Measurements from ENCODE around the gene NT5C3B. TPM values are rescaled to one million over a fixed set of nuclear protein-coding genes. Genes with fewer than 3 reads are reported as not detected.

The NT5C3B gene
- total and polyA plus RNA-seq, 12 donors = 14.5 to 48.5 (median 21.4) TPM

DNA sequence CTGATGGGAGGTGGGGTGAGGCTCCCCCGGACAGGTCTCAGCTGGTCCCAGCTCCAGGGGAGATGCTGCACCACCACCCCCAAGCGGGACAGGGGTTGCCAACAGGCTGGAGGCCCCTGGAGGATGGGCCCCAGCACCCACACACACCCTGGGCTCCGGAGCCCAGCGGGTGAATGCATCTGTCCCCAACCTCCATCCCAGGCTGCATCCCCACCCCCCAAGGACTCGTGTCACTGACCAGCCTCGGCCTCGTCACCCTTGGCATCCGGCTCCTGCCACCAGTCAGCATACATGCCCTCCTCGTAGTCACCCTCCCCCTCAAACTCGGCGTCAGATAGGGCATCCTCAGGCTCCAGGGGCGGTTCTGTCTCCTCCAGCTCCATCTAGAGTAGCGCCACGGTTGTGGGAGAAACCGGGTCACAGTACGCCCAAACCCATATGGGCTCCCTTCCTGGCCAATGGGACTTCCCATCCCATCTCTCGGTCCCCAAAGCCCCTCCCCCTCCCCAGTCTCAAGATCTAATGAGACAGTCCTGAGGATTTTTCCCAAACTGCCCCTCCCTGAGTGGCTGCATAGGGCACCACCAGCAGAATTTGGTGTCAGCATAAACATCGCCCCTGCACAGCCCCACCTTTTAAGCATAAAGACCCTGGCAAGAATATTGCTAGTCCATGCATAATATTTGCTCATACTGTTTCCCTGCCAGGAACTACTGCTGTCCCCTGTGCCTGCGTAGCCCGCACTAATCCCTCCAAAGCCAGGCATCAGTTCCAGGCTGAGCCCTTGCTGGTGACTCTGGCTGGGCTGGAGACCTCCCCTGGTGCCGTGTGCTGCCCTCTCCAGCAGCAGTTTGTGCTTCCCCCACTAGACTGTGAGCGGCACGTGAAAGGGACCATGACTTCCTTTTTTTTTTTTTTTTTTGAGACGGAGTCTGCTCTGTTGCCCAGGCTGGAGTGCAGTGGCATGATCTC is 32.7 kb downstream of the NT5C3B start:
- ATAC-seq (peak in 1 of 8 donors; percentile 20), DNase-seq (no peak)
- Histone ChIP-seq H3K9me3 (no peaks in the 10 kb centered on the region), H3K4me1 (peaks cover 2 to 17% (median 11%) of the 10 kb centered on the region in 9 donors), H3K4me3 (no peak overlapping the region), H3K36me3 (peaks cover 0 to 15% (median 0%) of the 10 kb centered on the region in 9 donors), H3K27ac (no peak overlapping the region), H3K27me3 (no peaks in the 10 kb centered on the region)
- WGBS, 2 donors = 78 to 79% methylated on average over 24 of the region's 24 CpGs
- no peak for TF ChIP-seq CTCF (IDR thresholded peaks at IDR 0.05)
- intact Hi-C loops (cut with DNase I) = no loop called here

DNA sequence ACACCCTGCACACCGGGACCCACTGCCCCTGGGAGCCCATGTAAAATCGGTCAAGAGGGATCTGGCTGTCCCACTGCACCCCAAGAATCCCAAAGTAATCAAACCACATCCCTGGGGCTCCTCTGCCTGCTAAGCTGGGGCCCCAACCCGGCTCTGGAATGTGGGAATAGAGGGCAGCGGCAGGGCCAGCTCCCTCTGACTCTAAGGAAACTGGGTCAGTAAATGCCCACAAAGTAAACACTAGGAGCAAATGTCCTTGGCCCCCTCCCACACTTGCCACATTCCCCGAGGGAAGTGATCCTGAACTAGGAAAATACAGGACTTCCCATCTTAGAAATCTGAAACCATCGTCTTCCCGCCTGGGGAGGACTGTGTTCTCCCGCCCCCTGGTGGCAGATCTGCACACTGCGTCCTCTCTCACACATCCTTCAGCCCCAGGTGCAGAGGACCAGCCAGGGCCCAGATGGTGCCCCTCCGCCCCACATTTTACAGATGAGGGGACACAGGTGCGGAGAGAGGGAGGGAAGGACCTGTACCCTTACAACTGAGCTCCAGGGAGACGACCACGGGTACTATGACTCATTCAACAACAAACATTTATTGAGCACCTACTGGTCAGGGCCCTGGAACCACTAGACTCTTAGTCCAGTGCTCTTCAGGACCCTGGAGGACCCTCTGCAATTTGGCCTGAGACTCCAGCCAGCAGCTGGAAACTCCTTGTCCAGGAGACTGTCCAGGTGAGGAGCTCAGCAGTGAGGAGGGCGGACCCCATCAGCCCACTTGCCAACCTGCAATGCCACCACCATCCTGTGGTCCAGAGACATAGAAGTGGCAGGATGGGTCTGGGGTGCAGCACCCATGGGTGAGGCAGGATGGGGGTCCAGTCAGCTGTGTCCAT is 34.4 kb downstream of the NT5C3B start:
- DNase-seq = peak; percentile 84 to 85
- WGBS, 2 donors = 12 to 14% methylated on average over 14 of the region's 14 CpGs

DNA sequence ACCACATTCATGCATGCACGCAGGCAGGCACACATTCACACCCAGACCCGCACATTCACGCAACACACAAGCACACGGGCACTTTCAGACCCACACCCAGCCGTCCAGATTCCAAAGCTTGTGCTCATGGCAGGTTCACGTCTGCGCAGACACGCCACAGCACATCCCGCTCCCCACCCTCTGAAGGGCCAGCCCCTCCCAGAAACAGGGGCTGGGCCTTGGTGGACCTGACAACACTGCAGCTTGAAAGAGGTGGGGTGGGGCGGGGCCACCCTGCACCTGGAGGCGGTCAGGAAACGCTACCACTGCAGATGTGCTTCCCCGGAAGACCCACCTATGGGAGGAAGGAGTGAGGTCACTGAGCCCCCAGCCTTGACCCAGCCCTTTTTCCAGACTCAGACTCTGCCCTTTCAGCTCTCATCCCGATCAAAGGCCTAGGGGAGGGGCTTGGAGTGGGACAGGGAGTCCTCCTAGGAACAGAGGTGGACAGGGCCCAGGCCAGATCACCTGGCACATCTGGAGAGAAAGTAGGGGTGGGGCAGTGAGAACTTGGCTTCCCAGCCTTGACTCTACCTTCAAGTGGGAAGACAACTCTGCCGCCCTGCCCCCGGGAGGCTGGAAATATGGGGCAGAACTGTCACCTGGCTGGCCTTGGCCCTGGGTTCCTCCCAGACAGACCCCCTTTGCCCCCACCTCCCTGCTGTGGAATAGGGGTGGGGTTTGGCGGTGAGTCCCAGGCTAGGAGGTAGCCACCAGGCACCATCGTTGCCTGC is 35.2 kb downstream of the NT5C3B start:
- WGBS, 2 donors = 56 to 66% methylated on average over 18 of the region's 18 CpGs
- intact Hi-C loops (cut with DNase I) = loop anchor here (1.0 to 2.0 kb wide), 3 partner anchors 27 to 62 kb away; no protein-coding TSS in a partner anchor
- no peaks in the 10 kb centered on the region for H3K9me3 ChIP-seq
- no peak for DNase-seq
- H3K27me3 ChIP-seq = no peaks in the 10 kb centered on the region
- peaks cover 2 to 17% (median 11%) of the 10 kb centered on the region in 9 donors for H3K4me1 ChIP-seq
- no peak for TF ChIP-seq CTCF (IDR thresholded peaks at IDR 0.05)
- H3K4me3 ChIP-seq = peak overlapping the region in 2 of 10 donors; percentile 26 to 31
- H3K36me3 ChIP-seq = peaks cover 0 to 6% (median 0%) of the 10 kb centered on the region in 9 donors
- peak in 7 of 8 donors; percentile 26 to 54 (median 34) for ATAC-seq
- peak overlapping the region in 2 of 10 donors; percentile 41 to 54 for H3K27ac ChIP-seq

More for the DNA sequence above, 34.4 kb downstream of the NT5C3B start:
- peak; percentile 78 to 94 (median 89) for ATAC-seq
- H3K4me1 ChIP-seq = peaks cover 2 to 17% (median 11%) of the 10 kb centered on the region in 9 donors
- H3K27ac ChIP-seq = peak overlapping the region in 2 of 10 donors; percentile 41 to 54
- no peaks in the 10 kb centered on the region for H3K27me3 ChIP-seq
- peak; percentile 92 to 99 (median 97) for TF ChIP-seq CTCF (IDR thresholded peaks at IDR 0.05)
- H3K9me3 ChIP-seq = no peaks in the 10 kb centered on the region
- intact Hi-C loops (cut with DNase I) = loop anchor here (1.0 to 2.0 kb wide), 3 partner anchors 28 to 63 kb away; no protein-coding TSS in a partner anchor
- peak overlapping the region in 3 of 10 donors; percentile 22 to 31 (median 26) for H3K4me3 ChIP-seq
- H3K36me3 ChIP-seq = peaks cover 0 to 11% (median 0%) of the 10 kb centered on the region in 9 donors

All from heart right ventricle (tissue), 16 donors.